GM04504 (cell line): ENCODE data around the gene PSTK.

ENCODE experiments used
- DNase-seq: peaks from one replicate; pipeline ENCODE4 v3.0.0-alpha.2; 2012; ENCODE audit warnings: low read depth

Gene PSTK

GRCh38 chr10:122992031-122992585, 11.9 kb downstream of the PSTK start:
- DNase-seq, result no peak

GRCh38 chr10:122993797-122994336, 13.7 kb downstream of the PSTK start:
- DNase-seq, result no peak

GRCh38 chr10:122995936-122996335, 15.7 kb downstream of the PSTK start:
- DNase-seq, result no peak

- no peak for DNase-seq
Measured at GRCh38 chr10:122997864-122998263, 17.7 kb downstream of the PSTK start.

DNA sequence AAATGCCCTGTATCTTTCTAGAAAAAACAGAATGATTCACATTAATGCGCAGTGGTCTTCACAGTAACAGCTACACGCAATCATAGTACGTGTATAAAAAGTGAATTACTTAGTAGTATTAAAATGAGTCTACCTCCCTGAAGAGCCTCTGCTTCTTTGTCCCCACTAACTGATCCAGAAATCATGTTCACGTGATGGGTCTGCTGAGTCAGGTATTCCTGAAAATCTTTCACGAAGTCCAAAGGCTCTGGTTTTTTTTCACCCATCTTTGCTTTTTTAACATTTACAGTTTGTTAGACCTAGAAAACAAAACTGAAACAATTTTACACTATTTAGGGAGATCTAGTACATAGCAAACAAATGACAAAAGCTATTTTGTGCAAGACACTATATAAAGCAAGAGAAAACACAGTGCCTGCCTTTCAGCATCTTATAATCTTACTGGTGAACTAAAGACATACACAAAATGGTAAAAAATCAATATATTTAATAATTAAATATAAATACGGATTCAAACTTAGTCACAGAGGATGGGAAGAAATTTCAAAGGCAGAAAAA, 18.2 kb downstream of the PSTK start:
- DNase-seq, result no peak

DNA sequence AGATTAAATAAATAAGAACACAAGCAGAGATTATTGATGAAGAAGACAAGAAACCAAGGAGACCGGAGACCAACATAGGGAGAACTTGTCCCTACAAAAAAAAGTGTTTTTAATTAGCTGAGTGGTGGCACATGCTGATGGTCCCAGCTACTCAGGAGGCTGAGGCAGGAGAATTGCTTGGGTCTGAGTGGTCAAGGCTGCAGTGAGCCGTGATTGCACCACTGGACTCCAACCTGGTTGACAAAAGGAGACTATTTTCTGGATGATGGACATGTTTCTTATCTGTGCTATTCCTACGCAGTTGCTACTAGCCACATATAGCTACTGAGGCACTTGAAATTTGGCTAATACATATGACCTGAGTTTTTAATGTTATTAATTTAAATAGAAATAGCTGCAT, 18.7 kb downstream of the PSTK start:
- no peak for DNase-seq

DNA sequence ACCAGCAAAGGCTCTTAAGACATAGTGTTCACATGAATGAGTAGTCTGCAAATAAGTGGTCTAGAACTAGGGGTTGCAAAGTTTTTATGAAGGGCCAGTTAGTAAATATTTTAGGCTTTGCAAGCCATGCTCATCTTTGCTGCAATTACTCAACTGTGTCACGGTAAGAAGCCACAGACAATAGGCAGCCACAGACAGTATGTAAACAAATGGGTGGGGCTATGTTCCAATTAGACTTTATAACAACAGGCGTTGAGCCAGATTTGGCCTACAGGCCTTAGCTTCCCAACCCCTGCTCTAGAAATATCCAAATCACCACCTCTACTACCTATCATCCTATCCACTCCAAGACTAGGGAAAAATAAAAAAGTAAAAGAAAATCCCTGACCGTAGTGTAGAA, 19.1 kb downstream of the PSTK start:
- DNase-seq, result no peak

- no peak for DNase-seq
Measured at GRCh38 chr10:123000155-123000554, 20.0 kb downstream of the PSTK start.

DNA sequence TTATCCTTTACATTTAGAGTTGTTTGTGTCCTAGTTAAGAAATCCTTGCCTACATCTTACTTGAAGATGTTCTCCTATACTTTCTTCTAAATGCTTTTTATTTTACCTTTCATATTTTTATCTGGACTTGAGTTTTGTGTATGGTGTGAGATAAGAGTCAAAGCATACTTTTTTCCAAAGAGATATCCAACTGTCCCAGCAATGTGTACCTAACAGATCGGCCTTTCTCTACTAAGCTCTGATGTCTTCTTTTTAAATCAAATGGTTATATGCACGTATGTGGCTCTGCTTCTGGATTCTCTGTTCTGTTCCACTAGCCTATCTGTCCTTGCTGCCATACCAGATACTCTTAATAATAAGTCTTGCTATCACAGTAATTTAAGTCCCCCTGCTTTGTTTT, 21.2 kb downstream of the PSTK start:
- no peak for DNase-seq

DNA sequence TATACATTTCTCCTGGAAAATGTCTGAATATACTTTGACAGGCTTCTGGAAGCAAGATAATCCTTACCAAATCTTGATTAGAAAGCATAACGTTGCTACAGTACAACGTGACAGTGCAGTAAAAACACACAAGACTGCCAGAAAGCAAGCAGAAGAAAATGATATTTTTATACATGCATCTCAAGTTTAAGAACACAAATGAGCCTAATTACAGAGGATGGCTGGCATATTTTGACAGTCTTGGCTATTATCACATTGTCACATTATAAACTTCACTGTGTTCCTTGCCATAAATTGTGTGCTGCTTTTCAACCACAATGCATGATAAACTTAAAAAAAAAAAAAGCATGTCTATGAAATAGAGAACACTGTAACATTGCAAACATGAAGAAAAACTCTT, 24.1 kb downstream of the PSTK start:
- no peak for DNase-seq

DNA sequence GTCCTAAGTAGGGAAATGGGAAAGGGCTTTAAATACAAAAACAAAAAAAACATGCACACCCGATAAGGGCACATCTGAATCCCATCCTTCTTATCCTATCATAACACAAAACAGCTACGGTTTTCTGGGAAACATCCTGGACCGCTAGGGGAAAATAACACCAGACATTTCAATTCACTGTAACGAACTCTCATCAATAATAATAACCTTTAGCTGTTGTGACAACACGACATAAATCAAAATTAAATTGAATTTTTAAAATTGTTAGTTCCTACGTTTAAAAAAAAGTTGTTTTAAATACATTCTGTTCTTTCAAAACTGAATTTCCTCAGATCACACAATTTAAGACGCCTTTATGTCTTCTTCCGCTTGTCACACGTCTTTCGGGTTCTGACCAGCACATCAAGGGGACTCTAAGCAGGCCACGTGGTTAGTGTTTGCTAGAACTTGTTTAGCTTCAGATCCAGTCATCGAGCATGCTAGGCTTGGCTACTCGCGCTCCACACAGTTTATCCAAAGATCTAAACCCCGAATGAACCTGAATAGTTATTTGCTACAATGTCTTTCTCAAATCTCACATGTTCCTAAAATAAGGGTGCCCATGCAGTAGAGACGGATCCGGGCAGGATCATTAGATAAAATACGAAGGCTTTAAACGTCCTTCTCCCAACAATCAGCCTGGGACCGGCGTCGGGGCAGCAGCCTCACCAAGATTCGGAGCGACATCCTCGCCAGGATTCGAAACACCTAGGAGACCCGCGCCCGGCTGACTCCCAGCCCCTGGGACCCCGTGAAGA, 27.6 kb downstream of the PSTK start:
- no peak for DNase-seq

GRCh38 chr10:123008355-123009104, 28.3 kb downstream of the PSTK start, which contains the start of the genes ACADSB and IKZF5:
Gene ACADSB (plus strand): TSS chr10:123009006. CDS start chr10:123009030, 24 bp downstream.
Gene IKZF5 (minus strand): TSS chr10:123008795. CDS start chr10:122998625, 10,170 bp downstream.
- DNase-seq, result peak; percentile 96

DNA sequence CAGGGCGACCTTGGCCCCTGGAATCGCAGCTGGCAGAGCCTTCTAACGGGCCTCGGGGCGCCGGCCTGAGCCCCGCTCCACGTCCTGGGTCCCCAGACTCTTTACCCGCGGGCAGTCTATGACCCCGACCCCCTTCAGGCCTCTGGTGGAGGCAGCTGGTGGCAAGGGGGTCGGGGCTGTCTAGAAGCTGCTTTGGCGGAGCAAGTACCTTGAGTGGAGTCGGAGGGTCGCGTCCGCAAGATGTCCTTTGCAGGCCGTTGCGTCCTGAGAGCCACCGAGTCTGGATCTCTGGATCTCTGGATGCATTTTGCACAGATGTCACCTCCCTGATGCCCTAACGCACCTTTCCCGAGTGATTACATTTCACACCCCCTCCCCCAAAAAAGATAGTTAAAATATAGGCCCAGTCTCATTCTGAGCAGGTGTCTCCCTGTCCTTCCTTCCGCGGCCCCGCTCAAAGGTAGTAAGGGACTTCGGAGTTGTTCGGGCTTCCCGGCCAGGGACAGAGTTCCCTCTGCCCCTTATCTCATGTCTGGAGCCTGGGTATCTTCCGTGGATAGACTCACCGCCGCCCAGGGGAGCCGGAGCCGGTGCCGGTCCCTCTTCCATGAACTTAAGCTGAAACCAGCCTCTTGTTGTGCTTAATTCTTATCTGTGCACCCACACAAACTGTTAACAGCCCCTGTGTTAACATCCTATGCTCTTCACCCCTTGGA, 29.1 kb downstream of the PSTK start:
- DNase-seq, result no peak

GRCh38 chr10:123011987-123012386, 31.8 kb downstream of the PSTK start:
- DNase-seq, result no peak

- DNase-seq, result no peak
Measured at GRCh38 chr10:123013456-123014419, 33.5 kb downstream of the PSTK start.

GRCh38 chr10:123014772-123015171, 34.6 kb downstream of the PSTK start:
- no peak for DNase-seq

GRCh38 chr10:123016228-123016627, 36.0 kb downstream of the PSTK start:
- DNase-seq, result no peak

GRCh38 chr10:123017421-123018165, 37.4 kb downstream of the PSTK start:
- DNase-seq, result no peak

DNA sequence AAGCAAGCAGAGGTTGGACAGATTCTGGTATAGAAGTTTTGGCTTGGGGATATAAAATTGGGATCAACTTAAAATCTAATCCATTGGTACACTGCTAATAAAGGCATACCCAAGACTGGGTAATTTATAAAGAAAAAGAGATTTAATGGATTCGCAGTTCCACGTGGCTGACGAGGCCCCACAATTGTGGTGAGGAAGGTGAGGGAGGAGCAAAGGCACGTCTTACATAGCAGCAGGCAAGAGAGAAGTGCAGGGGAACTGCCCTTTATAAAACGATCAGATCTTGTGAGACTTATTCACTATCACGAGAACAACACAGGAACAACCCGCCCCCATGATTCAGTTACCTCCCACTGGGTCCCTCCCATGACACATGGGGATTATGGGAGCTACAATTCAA, 38.3 kb downstream of the PSTK start:
- DNase-seq, result no peak

DNA sequence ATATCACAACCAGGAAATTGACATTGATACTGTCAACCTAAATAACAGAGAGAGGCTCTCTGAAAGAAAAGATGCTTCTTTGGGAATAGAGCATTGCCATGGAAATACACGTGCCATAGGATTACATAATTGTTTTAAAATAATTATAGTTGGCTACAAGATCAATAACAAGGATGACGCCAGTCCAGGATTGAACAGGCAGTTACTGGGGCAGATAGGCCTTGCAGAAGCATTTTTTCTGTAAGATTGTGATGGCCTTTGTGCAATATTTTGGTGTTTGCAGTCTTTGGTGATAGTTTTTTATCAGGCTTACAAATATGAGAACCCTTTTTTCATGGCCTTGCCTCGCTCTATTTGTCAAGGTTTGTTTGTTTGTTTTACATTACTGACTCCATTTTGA, 39.1 kb downstream of the PSTK start:
- DNase-seq, result no peak
